22Rv1 (cell line): ENCODE results near the gene IL24.

ENCODE experiments used
- CTCF ChIP-seq: fragments of 450-650 bp; IDR thresholded peaks from 2 replicates; pipeline ENCODE4 v1.5.1; 2017; ENCODE audit warnings: mild to moderate bottlenecking
- ZFX ChIP-seq: fragments of 450-650 bp; IDR thresholded peaks from 2 replicates; pipeline ENCODE4 v1.6.1; 2017; ENCODE audit warnings: antibody characterized with exemption, borderline replicate concordance

GRCh38 chr1:206875752-206876377 is 21.4 kb upstream of the IL24 start:
- TF ChIP-seq CTCF: no peak
- no peak for TF ChIP-seq ZFX
